ACC112 (cell line): Measurements from ENCODE around the gene ANGPTL3.

Experiments
- H2AFZ ChIP-seq: fragments of 200-600 bp; sonication (generic); one replicate; pipeline ENCODE4 v1.6.0; 2017; ENCODE audit warnings: antibody characterized with exemption, low read length; ENCODE audit not compliant: unreplicated experiment
- H3K27ac ChIP-seq: fragments of 200-600 bp; sonication (generic); 2 replicates; pipeline ENCODE4 v1.5.1; 2014; ENCODE audit warnings: low read depth, mild to moderate bottlenecking, antibody characterized with exemption, low read length, moderate library complexity
- H3K27me3 ChIP-seq: fragments of 200-600 bp; sonication (generic); 2 replicates; pipeline ENCODE4 v1.6.1; 2014; ENCODE audit warnings: mild to moderate bottlenecking, antibody characterized with exemption, low read length, moderate library complexity, mixed read lengths; ENCODE audit not compliant: insufficient read depth
- H3K36me3 ChIP-seq: fragments of 200-600 bp; sonication (generic); 2 replicates; pipeline ENCODE4 v1.6.1; 2016; ENCODE audit warnings: mild to moderate bottlenecking, antibody characterized with exemption, low read length, moderate library complexity, mixed read lengths; ENCODE audit not compliant: insufficient read depth
- H3K4me1 ChIP-seq: fragments of 200-600 bp; sonication (generic); one replicate; pipeline ENCODE4 v1.6.1; 2016; ENCODE audit warnings: low read length, mixed read lengths; ENCODE audit not compliant: insufficient read depth, unreplicated experiment, control insufficient read depth
- H3K4me3 ChIP-seq: fragments of 200-600 bp; sonication (generic); 2 replicates; pipeline ENCODE4 v1.5.1; 2014; ENCODE audit warnings: mild to moderate bottlenecking, low read depth, low read length
- H3K79me2 ChIP-seq: fragments of 200-600 bp; sonication (generic); one replicate; pipeline ENCODE4 v1.6.0; 2016; ENCODE audit warnings: low read length; ENCODE audit not compliant: control insufficient read depth, unreplicated experiment, insufficient read depth

Gene ANGPTL3

GRCh38 chr1:62621907-62622306, 24.6 kb downstream of the ANGPTL3 start:
- H2AFZ ChIP-seq: no peak overlapping the region
- H3K4me1 ChIP-seq: peaks cover 4% of the 10 kb centered on the region
- no peaks in the 10 kb centered on the region for H3K79me2 ChIP-seq
- no peak overlapping the region for H3K4me3 ChIP-seq
- peaks cover 6% of the 10 kb centered on the region; the same call in 1 of the 2 replicates for H3K36me3 ChIP-seq
- peak overlapping the region; percentile 46 for H3K27ac ChIP-seq
- H3K27me3 ChIP-seq: no peaks in the 10 kb centered on the region

DNA sequence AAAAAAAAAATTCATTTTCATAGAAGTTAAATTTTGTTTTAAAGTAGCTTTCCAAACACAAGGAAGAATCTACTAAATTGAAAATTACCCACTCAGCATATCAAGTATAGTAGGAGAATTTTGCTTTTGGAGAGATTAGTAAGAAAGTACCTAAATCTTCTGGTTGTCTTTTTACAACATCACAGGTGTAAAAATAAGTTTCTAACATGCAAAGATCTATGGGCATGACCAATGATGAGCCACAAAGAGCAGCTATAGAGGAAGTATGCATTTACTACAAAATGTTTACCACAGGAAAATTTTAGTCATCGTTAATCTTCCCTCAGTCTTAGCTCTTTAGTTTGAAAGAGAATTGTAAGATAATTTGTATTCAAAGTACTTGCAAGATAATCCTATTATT, 28.1 kb downstream of the ANGPTL3 start:
- Histone ChIP-seq H2AFZ (no peak overlapping the region), H3K4me3 (no peak overlapping the region), H3K27ac (no peak overlapping the region), H3K27me3 (no peaks in the 10 kb centered on the region), H3K36me3 (peaks cover 2% of the 10 kb centered on the region; the same call in 1 of the 2 replicates), H3K4me1 (peaks cover 4% of the 10 kb centered on the region), H3K79me2 (no peaks in the 10 kb centered on the region)

GRCh38 chr1:62628506-62628905, 31.2 kb downstream of the ANGPTL3 start:
- no peak overlapping the region for H2AFZ ChIP-seq
- H3K36me3 ChIP-seq: peaks cover 9% of the 10 kb centered on the region
- no peaks in the 10 kb centered on the region for H3K79me2 ChIP-seq
- H3K4me1 ChIP-seq: no peaks in the 10 kb centered on the region
- no peak overlapping the region for H3K27ac ChIP-seq
- H3K4me3 ChIP-seq: no peak overlapping the region
- no peaks in the 10 kb centered on the region for H3K27me3 ChIP-seq

- H3K27me3 ChIP-seq: no peaks in the 10 kb centered on the region
- no peak overlapping the region for H2AFZ ChIP-seq
- H3K36me3 ChIP-seq: peaks cover 33% of the 10 kb centered on the region
- no peaks in the 10 kb centered on the region for H3K4me1 ChIP-seq
- no peak overlapping the region for H3K27ac ChIP-seq
- H3K4me3 ChIP-seq: no peak overlapping the region
- H3K79me2 ChIP-seq: no peaks in the 10 kb centered on the region
Observed at GRCh38 chr1:62637392-62638105, 40.2 kb downstream of the ANGPTL3 start.

DNA sequence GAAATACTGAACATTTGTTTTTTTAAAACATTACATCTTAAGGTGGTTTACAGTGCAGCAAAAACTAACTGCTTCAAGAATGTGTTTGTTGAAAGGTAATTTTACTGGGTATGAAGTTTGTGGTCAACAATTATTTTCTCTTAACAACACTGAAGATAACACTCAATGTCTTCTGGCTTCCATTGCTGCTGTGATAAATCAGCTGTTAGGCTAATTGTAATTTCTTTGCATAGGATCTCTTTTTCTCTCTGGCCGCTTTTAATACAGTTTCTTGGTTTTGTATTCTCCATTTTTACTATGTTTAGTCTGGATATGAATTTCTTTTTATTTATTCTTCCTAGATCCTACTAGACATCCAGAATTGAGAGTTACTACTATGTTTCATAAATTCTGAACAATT, 46.0 kb downstream of the ANGPTL3 start:
- H3K4me1 ChIP-seq: no peaks in the 10 kb centered on the region
- H3K4me3 ChIP-seq: no peak overlapping the region
- peaks cover 41% of the 10 kb centered on the region for H3K36me3 ChIP-seq

GRCh38 chr1:62652387-62652786, 55.1 kb downstream of the ANGPTL3 start:
- Histone ChIP-seq H3K27me3 (no peaks in the 10 kb centered on the region), H3K36me3 (peaks cover 13% of the 10 kb centered on the region), H3K79me2 (peaks cover 18% of the 10 kb centered on the region), H3K4me3 (no peak overlapping the region), H2AFZ (no peak overlapping the region), H3K27ac (no peak overlapping the region), H3K4me1 (no peaks in the 10 kb centered on the region)

More for the DNA sequence above, 46.0 kb downstream of the ANGPTL3 start:
- Histone ChIP-seq H3K27me3 (no peaks in the 10 kb centered on the region), H3K79me2 (no peaks in the 10 kb centered on the region), H2AFZ (no peak overlapping the region), H3K27ac (no peak overlapping the region)

DNA sequence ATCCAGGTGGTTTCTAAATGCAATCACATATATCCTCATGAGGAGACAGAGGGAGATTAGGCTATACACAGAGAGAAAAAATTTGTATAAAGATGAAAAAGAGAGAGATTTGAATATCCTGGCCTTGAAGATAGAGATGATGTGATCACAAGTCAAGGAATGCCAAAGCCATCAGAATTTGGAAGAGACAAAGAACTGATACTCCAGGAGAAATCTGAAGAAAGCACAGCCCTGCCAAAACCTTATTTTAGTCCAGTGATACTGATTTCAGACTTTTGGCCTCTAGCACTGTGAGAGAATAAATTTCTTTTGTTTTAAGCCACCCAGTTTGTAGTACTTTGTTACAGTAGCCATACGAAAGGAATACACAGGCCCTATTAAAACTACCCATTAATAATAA, 57.4 kb downstream of the ANGPTL3 start:
- H3K79me2 ChIP-seq: peaks cover 23% of the 10 kb centered on the region

More for the DNA sequence above, 57.4 kb downstream of the ANGPTL3 start:
- H3K36me3 ChIP-seq: peaks cover 13% of the 10 kb centered on the region
- H3K4me3 ChIP-seq: no peak overlapping the region
- H3K27ac ChIP-seq: no peak overlapping the region
- H2AFZ ChIP-seq: no peak overlapping the region
- H3K4me1 ChIP-seq: no peaks in the 10 kb centered on the region
- no peaks in the 10 kb centered on the region for H3K27me3 ChIP-seq
